22Rv1 (cell line): Measurements from ENCODE around the gene GREB1.

Experiments used
- ZFX ChIP-seq: fragments of 450-650 bp; IDR thresholded peaks from 2 replicates; pipeline ENCODE4 v1.6.1; 2017; ENCODE audit warnings: antibody characterized with exemption, borderline replicate concordance
- TF ChIP-seq, protein P1 (sequence below): fragments of 450-650 bp; IDR thresholded peaks from 2 replicates; pipeline ENCODE4 v1.5.1; 2017; ENCODE audit warnings: mild to moderate bottlenecking

DNA sequence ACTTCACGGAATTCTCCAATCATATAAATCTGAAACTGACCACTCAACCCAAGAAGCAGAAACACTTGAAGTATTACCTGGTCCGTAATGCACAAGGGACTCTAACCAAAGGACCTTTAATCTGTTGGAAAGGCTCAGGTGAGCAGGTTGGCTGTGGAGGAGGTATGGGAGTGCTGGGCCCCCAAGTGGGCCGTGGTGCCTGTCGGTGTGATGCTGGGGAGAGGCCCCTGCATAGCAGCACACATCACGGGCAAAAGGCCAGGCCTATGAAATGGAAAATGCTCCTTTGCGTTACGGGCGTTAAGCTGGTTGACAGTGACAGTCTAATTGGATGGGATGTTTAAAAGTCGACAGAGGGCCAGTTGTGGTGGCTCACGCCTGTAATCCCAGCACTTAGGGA lies 42.6 kb downstream of the GREB1 start:
- TF ChIP-seq, protein P1, sequence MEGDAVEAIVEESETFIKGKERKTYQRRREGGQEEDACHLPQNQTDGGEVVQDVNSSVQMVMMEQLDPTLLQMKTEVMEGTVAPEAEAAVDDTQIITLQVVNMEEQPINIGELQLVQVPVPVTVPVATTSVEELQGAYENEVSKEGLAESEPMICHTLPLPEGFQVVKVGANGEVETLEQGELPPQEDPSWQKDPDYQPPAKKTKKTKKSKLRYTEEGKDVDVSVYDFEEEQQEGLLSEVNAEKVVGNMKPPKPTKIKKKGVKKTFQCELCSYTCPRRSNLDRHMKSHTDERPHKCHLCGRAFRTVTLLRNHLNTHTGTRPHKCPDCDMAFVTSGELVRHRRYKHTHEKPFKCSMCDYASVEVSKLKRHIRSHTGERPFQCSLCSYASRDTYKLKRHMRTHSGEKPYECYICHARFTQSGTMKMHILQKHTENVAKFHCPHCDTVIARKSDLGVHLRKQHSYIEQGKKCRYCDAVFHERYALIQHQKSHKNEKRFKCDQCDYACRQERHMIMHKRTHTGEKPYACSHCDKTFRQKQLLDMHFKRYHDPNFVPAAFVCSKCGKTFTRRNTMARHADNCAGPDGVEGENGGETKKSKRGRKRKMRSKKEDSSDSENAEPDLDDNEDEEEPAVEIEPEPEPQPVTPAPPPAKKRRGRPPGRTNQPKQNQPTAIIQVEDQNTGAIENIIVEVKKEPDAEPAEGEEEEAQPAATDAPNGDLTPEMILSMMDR, result no peak
- no peak for TF ChIP-seq ZFX
